NT2/D1 (cell line): ENCODE results near the gene LIMCH1.

Experiments
- YY1 ChIP-seq: IDR thresholded peaks from 2 replicates; pipeline ENCODE4 v1.6.1; 2011; ENCODE audit not compliant: insufficient read length, insufficient read depth
- ZNF274 ChIP-seq: IDR thresholded peaks from 2 replicates; pipeline ENCODE4 v1.6.1; 2011; ENCODE audit warnings: mild to moderate bottlenecking, low read depth, low read length

GRCh38 chr4:41540687-41541086, 2.7 kb downstream of the LIMCH1 start:
- TF ChIP-seq YY1 (no peak), ZNF274 (no peak)
